ENCODE results near the gene LAMA3.
A peak's percentile ranks its signal among the peaks of the same experiment; 100 is the strongest.

Gene LAMA3, protein sequence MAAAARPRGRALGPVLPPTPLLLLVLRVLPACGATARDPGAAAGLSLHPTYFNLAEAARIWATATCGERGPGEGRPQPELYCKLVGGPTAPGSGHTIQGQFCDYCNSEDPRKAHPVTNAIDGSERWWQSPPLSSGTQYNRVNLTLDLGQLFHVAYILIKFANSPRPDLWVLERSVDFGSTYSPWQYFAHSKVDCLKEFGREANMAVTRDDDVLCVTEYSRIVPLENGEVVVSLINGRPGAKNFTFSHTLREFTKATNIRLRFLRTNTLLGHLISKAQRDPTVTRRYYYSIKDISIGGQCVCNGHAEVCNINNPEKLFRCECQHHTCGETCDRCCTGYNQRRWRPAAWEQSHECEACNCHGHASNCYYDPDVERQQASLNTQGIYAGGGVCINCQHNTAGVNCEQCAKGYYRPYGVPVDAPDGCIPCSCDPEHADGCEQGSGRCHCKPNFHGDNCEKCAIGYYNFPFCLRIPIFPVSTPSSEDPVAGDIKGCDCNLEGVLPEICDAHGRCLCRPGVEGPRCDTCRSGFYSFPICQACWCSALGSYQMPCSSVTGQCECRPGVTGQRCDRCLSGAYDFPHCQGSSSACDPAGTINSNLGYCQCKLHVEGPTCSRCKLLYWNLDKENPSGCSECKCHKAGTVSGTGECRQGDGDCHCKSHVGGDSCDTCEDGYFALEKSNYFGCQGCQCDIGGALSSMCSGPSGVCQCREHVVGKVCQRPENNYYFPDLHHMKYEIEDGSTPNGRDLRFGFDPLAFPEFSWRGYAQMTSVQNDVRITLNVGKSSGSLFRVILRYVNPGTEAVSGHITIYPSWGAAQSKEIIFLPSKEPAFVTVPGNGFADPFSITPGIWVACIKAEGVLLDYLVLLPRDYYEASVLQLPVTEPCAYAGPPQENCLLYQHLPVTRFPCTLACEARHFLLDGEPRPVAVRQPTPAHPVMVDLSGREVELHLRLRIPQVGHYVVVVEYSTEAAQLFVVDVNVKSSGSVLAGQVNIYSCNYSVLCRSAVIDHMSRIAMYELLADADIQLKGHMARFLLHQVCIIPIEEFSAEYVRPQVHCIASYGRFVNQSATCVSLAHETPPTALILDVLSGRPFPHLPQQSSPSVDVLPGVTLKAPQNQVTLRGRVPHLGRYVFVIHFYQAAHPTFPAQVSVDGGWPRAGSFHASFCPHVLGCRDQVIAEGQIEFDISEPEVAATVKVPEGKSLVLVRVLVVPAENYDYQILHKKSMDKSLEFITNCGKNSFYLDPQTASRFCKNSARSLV (N-terminal part only)

DNA sequence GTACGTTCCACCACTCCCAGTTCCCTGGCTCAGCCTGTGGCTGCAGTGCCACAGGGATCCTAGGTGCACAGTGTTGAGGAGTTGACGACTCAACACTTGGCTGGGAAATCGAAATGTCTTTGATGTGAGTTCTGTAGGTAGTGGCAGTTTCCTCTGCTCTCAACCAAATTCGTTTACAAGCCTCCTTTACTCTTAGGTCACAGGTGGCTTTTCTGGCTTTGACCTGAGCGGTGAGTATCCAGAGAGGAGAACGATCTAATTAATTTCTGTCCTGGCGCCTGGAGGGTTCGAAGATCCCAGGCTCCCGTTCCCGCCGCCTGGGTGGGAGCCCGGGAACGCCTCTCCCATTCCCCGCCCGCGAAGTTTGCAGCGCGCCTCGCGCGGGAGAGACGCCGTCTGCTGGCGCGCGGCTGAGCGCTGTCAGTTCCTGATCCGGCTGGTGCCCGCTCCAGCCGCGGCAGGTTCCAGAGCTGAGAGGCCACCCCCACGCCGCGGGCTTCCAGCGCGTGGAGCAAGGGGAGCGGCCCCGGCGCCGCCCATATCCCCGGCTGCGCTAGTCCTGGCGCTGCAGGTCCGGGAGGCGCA lies at the start of gene LAMA3:
Gene LAMA3 (plus strand): TSS at position 423 of the 585 bp plus-strand sequence. CDS start 231 bp downstream, outside the sequence.
- DNase-seq (ENCODE audit: low spot score): peak; percentile 49

DNA sequence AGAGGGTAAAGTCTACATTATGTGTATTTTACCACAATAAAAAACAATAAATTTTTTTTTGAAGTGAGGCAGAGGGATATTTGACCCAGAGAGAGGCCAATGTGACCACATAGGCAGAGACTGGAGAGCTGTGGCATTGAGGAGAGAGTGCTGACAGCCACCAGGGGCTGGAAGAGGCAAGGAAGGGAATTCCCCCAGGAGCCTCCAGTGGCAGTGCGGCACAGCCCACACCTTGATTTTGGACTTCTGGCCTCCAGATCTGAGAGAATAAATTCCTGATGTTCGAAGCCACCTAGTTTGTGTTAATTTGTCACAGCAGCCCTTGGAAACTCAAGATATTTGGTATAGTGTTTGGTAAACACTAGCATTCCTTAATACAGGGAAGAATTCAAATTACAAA lies 49.2 kb upstream of the LAMA3 start:
- DNase-seq (ENCODE audit: low spot score): no peak

DNA sequence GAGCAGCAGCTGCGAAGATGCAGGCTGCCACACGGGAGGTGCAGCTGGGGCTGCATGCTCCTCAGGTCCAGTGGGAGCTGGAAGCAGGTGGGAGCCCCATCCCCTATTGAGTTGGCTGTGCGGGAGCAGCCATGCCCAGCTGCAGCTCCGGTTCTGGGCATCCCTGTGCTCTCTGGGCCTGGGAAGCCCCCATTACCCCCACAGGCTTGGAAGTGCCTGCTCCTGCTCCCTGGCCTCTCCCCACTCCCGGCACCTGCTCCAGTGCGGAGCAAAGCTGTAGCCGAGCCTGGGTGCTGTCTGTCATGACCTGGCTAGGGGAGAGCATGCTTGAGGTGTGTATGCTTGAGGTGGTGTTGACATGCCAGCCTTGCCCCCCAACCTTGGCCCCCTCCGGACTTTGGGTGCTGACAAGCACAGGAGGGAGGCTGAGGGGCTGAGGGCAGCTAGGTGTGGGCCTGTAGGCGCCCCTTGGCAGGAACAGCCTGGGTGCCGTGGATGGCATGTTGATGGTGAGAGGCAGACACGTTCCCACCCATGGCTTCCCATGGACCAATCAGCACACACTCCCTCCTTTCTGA lies 48.0 kb upstream of the LAMA3 start:
- DNase-seq (ENCODE audit: low spot score): no peak

DNA sequence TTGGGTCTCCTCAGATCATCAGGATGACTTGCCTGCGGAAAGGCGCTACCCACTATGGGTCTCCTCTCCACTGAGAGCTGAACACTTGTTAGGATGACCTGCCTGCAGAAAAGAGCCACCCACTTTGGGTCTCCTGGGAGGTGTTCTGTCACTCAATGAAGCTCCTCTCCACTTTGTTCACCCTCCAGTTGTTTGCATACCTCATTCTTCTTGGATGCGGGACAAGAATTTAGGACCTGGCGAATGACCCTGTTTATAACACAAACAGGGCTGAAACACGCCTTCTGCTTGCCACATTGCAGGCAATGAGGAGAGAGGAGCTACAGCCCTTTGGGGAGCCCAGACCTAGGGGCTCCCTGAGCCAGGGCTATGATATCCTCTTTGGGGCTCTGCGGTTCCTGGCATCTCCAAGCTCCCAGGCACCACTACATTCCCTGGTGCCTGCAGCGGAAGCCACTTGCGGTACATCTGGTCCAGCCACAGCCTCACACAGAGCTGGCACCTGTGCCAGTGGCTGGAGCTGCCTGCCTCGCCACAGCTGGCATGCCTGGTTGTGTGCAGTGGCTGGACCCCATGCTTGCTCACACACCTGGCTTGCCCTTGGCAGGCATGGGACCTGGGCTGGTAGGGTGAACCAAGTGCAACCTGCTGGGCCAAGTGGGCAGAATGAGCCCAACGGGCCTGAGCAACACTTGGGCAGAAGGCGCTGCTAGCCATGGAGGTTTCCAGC lies 47.2 kb upstream of the LAMA3 start:
- DNase-seq (ENCODE audit: low spot score): no peak

DNA sequence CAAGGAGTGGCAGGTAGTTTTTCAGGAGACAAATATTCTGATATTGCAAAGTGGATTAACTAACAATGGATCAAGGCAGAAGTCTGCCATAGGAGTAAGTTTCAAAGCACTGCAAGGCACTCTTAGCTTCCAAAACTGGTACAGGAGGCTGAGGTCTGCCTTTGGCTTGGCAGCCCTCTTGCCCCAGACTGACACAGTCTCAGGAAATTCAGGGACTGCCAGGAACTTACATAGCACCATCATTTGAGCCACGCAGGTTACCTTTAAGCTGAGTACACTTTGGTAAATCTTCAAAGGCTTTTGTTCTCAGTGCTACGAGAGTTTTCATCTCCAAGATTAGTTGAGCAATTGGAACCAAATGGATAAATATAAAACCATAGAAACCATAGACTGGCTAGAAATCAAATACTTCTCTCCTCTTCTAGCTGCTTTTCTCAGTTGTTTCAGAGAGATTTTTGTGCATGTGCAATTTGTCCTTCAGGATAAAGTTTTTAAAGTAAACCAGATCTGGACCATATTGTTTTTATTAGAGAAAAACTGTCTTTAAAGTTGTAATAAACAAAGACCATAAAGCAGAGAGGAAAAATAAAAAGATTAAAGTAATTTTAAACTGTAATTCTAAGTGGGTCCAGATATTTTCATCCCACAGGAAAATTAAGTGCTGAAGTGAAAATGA lies 45.3 kb upstream of the LAMA3 start:
- DNase-seq (ENCODE audit: low spot score): no peak

- no peak for DNase-seq (ENCODE audit: low spot score)
These were observed 43.6 kb upstream of the LAMA3 start for GRCh38 chr18:23645568-23646175.

- DNase-seq (ENCODE audit: low spot score): no peak
These were observed 43.0 kb upstream of the LAMA3 start for GRCh38 chr18:23646282-23646681.

GRCh38 chr18:23648456-23648855 lies 40.8 kb upstream of the LAMA3 start:
- DNase-seq (ENCODE audit: low spot score): no peak

DNA sequence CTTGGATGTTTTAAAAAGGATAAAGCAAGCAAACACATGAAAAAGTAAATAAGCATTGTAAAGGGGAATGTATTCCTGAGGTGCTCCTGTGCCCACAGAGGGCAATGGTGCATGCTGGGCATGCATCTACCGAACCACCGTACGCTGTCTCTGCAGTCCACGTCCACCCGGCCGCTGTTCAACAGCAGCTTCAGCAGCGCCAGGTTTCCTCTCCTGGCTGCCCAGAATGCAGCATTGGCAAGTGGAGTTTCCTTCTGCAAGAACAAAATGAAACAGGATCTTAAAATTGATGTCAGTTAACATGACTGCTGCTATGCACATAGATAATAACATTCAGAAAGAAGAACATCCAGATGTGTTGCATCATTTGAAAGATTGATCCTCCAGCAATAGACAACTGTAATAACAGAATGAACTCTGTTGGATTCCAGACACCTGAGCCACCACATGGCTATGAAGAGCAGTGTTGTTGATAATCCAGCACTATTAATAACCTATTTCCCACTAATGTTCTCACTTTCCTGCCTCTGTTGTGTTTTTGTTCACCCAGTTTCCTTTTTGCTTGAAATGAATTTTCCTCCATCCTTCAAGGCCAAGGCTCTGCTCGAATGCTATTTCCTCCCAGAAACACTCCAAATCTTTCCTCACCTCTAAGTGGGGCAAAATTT lies 40.2 kb upstream of the LAMA3 start:
- DNase-seq (ENCODE audit: low spot score): no peak

DNA sequence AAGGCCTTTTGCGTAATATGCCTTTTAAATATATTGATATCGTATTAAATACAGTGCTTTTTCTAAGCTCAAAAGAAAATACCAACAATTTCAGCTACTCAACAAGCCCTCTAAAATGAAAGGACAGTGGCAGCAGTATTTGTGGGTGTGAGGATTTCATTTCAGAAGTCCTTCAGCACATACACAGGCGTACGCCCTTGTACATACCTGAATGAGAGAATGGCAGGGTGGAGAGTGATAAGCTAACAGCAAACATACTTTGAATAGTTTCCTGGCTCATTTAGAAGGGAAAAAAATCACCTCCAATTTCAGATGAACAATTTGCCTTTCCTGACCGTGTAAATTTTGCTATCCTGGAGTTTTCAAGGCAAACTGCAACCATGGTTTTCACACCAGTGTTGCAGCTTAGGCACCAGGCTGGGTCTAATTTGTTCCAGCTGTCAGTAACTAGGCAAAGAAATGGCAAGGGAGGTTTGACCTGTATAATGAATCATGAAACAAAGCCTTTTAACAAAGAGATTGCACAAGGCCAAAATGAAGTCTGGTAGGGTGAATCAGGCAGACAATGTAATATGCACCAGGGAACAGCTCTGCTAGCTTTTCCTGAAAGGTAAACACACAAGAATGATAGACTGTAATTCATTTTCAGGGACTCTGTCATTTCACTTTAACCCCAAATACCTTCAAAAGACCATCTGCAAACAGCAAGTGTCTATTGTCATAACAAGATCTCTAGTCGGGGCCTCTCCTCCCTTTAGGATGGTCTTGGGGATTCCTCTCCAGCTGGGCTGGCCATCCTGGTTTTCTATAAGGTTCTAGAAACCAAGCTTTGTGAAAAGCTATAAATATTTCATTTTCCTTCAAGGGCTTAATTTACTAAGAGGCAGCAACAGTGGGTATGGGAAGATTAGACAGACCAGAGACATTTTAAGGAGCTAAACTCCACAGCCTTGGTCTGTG lies 38.0 kb upstream of the LAMA3 start:
- DNase-seq (ENCODE audit: low spot score): peak; percentile 27

- no peak for DNase-seq (ENCODE audit: low spot score)
These were observed 37.0 kb upstream of the LAMA3 start for GRCh38 chr18:23652232-23652631.

- DNase-seq (ENCODE audit: low spot score): no peak
These were observed 31.0 kb upstream of the LAMA3 start for GRCh38 chr18:23658285-23658684.

GRCh38 chr18:23661735-23662308 lies 27.4 kb upstream of the LAMA3 start:
- DNase-seq (ENCODE audit: low spot score): no peak

DNA sequence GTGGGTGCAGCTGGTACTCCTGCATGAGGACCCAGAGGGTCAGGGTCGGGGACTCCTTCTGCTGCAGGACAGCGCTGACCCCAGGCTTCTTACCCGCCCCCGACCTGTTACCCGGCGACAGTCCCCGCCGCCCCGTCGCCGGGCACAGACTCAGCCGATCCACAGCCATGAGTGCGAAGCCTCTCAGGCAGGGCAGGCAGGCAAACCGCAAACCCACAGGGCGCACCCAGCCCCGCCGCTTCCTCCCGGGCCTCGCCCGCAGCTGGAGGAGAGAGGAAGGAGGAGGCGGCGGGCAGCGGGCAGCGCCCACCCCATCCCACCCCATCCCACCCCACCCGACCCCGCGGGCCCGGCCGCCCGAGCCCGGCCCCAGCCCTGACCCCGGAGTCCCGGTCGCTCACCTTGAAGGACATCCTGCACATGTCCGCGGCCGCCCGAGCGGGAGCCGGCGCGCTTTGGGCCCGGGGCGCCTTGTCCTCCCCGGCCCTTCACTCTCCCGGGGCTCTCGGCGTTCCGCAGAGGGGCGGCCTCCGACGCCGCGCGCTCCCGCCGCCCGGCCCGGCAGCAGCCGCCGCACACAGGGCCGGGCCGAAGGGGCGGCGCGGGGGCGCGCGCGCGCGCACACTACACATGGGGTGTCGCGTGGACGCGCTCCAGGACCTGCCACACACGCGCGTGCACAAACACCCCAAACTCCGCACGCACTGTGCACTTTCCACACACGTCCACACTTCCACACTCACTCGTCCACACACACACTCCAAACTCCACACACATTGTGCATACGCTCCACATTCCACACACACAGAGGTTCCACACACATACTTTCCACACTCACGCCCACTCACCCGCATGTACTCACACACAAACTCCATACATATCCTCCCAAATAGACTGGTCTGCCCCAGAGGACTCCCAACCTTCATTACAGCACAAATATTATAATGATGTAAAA lies 26.7 kb upstream of the LAMA3 start, which contains the start of gene ANKRD29:
Gene ANKRD29 (minus strand): TSS at position 603 of the 955 bp plus-strand sequence. CDS start 181 bp downstream, at position 422.
- peak; percentile 57 for DNase-seq (ENCODE audit: low spot score)

- no peak for DNase-seq (ENCODE audit: low spot score)
These were observed 24.6 kb upstream of the LAMA3 start for GRCh38 chr18:23664674-23665073.

GRCh38 chr18:23667114-23667513 lies 22.1 kb upstream of the LAMA3 start:
- no peak for DNase-seq (ENCODE audit: low spot score)

Data from HuH-7.5 (cell line).